Breast epithelium (tissue), 3 donors: ENCODE measurements around the gene CCNJL.

ENCODE experiments used
- CTCF ChIP-seq, 3 donors: fragments of 450-650 bp; IDR thresholded peaks; one replicate each; pipeline ENCODE4 v1.5.1; 2016 to 2017; ENCODE audit warnings: antibody characterized with exemption in 3 of 3, mild to moderate bottlenecking in 3 of 3, moderate library complexity in 3 of 3
- POLR2AphosphoS5 ChIP-seq, 3 donors: sonication (generic); formaldehyde crosslinking; IDR thresholded peaks; one replicate each; pipeline ENCODE4 v1.6.1; 2017; ENCODE audit warnings: antibody characterized with exemption in 3 of 3

- TF ChIP-seq CTCF (IDR thresholded peaks at IDR 0.05): no peak
- TF ChIP-seq POLR2AphosphoS5 (IDR thresholded peaks at IDR 0.05): no peak
Measured at GRCh38 chr5:160235731-160236130, 76.6 kb downstream of the CCNJL start.
